Measurements from ENCODE around the gene TPM2. TPM values are rescaled to one million over a fixed set of nuclear protein-coding genes. Genes with fewer than 3 reads are reported as not detected.
A peak's percentile ranks its signal among the peaks of the same experiment; 100 is the strongest.

TPM2 gene
- total and polyA plus RNA-seq, 9 of the 15 experiments (the other 6 are each of a cell fraction or from before 2014, with no cell fraction given) = 0.28 to 16.1 (median 4.5) TPM

DNA sequence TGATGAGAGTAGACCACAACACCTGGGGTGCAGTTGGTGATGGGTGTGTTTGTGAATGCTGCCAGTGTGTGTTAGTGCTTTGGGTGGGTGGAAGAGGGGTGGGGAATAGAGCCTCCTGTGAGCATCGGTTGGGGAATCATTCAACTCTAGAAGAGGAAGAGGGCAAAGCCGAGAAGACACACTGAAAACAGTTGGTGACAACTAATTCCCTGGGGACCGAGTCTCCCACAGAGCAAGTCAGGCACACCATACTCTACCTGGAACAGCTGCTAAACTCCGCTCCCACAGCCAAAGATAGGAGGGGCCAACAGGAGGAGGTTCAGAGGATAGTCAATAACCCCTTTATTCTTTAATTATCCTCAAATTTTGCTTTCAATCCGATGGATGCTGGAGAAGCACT is 23.2 kb downstream of the TPM2 start:
- POLR2A ChIA-PET = interaction anchor here (1.2 kb wide), 1 partner anchor 9 kb away, joined by 4 read pairs; the partner anchor contains the start of genes CCDC107 and RMRP
- H3K9me3 ChIP-seq (replicated peaks; ENCODE audit: control insufficient read depth, insufficient read depth, low read depth, low read length) = no peaks in the 10 kb centered on the region
- no peak overlapping the region for H3K4me2 ChIP-seq (ENCODE audit: insufficient read depth, low read length)
- no peak for DNase-seq (ENCODE audit: extremely low read depth in 1 of 4, low spot score in 3 of 4)
- peaks cover 13 to 17% of the 10 kb centered on the region in 2 experiments for H3K4me1 ChIP-seq (replicated peaks in 1 of 2; ENCODE audit: control insufficient read depth in 2 of 2, insufficient read depth in 2 of 2, low read length in 2 of 2)
- H3K27me3 ChIP-seq (ENCODE audit: control insufficient read depth in 2 of 2, insufficient read depth in 2 of 2, low read length in 2 of 2) = no peaks in the 10 kb centered on the region
- H2AFZ ChIP-seq (ENCODE audit: low read depth, low read length) = peak overlapping the region; percentile 33; the same call in 1 of the 2 replicates
- ATAC-seq = no peak
- CTCF ChIA-PET (ENCODE audit: low intra/inter-chr PET ratio) = no interaction called here
- peaks cover 21% of the 10 kb centered on the region; the same call in 2 of the 3 replicates for H3K36me3 ChIP-seq (ENCODE audit: control insufficient read depth, insufficient read depth, low read length)
- no TSS peak for BruUV-seq (replicated peaks)
- WGBS (ENCODE audit: insufficient coverage, low coverage, missing lambda C conversion rate) = 86% methylated on average over 4 of the region's 5 CpGs
- intact Hi-C loops (cut with micrococcal nuclease) = loop anchor here (10.0 kb wide), 1 partner anchor 148 kb away; the partner anchor contains the start of genes HINT2 and SPAG8
- H3K27ac ChIP-seq (ENCODE audit: extremely low read depth, low read depth, low read length) = no peak overlapping the region
- H3K4me3 ChIP-seq = no peak overlapping the region
- H3K79me2 ChIP-seq (ENCODE audit: control insufficient read depth, insufficient read depth, low read length) = peaks cover 18% of the 10 kb centered on the region
- no peaks in the 10 kb centered on the region for H4K20me1 ChIP-seq (replicated peaks; ENCODE audit: control insufficient read depth, insufficient read depth, low read length)
- in situ Hi-C loops (cut with MboI) = no loop called here
- TF ChIP-seq TGIF2 (CRISPR knock-in tag; IDR thresholded peaks at IDR 0.05) (no peak), CCAR2 (IDR thresholded peaks at IDR 0.05; ENCODE audit: low read depth, low read length) (no peak), ID3 (CRISPR knock-in tag; IDR thresholded peaks at IDR 0.05) (no peak), ID3 (tag; IDR thresholded peaks at IDR 0.05) (no peak), MED1 (CRISPR knock-in tag; IDR thresholded peaks at IDR 0.05; ENCODE audit: borderline replicate concordance) (no peak), DMBX1 (CRISPR knock-in tag; IDR thresholded peaks at IDR 0.05; ENCODE audit: borderline replicate concordance) (no peak), E2F3 (CRISPR knock-in tag; IDR thresholded peaks at IDR 0.05) (no peak), PHB2 (IDR thresholded peaks at IDR 0.05; ENCODE audit: low read depth) (no peak)
- TF ChIP-seq, protein P1, sequence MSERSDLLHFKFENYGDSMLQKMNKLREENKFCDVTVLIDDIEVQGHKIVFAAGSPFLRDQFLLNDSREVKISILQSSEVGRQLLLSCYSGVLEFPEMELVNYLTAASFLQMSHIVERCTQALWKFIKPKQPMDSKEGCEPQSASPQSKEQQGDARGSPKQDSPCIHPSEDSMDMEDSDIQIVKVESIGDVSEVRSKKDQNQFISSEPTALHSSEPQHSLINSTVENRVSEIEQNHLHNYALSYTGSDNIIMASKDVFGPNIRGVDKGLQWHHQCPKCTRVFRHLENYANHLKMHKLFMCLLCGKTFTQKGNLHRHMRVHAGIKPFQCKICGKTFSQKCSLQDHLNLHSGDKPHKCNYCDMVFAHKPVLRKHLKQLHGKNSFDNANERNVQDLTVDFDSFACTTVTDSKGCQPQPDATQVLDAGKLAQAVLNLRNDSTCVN (CRISPR knock-in tag; IDR thresholded peaks at IDR 0.05) = no peak
- no peak for FAIRE-seq
- no peaks in the 10 kb centered on the region for H3K9me1 ChIP-seq (ENCODE audit: control insufficient read depth, insufficient read depth, low read length)
- H3K9ac ChIP-seq (ENCODE audit: insufficient read depth in 1 of 2, low read depth in 2 of 2, low read length in 2 of 2) = no peak overlapping the region
